ENCODE data around the gene SCYL1. TPM values are rescaled to one million over a fixed set of nuclear protein-coding genes. Genes with fewer than 3 reads are reported as not detected.

SCYL1 gene
- total and polyA plus RNA-seq, 7 donors = 57.3 to 100 (median 67.1) TPM

GRCh38 chr11:65501472-65502273, 23.2 kb upstream of the SCYL1 start:
- DNase-seq = peak; percentile 52

GRCh38 chr11:65502274-65502554, 22.7 kb upstream of the SCYL1 start:
- TF ChIP-seq POLR2AphosphoS5 (IDR thresholded peaks at IDR 0.05) (peak in 1 of 4 donors; percentile 4), CTCF (IDR thresholded peaks at IDR 0.05) (no peak), POLR2A (IDR thresholded peaks at IDR 0.05) (no peak), EP300 (IDR thresholded peaks at IDR 0.05) (no peak)
- intact Hi-C loops (cut with DNase I) = loop anchor here (10.0 kb wide), 1 partner anchor 207 kb away; no protein-coding TSS in a partner anchor
- H3K36me3 ChIP-seq = peaks cover 49 to 63% (median 53%) of the 10 kb centered on the region in 4 donors

More at GRCh38 chr11:65501472-65502273, 23.2 kb upstream of the SCYL1 start:
- Histone ChIP-seq H3K27me3 (no peaks in the 10 kb centered on the region), H3K4me3 (peak overlapping the region; percentile 73 to 92 (median 84)), H3K4me1 (peaks cover 0 to 31% (median 26%) of the 10 kb centered on the region in 4 donors), H3K27ac (peak overlapping the region; percentile 92 to 100 (median 97)), H3K9me3 (no peaks in the 10 kb centered on the region), H3K36me3 (peaks cover 49 to 63% (median 53%) of the 10 kb centered on the region in 4 donors)
- intact Hi-C loops (cut with DNase I) = loop anchor here (10.0 kb wide), 1 partner anchor 207 kb away; no protein-coding TSS in a partner anchor
- 0% methylated on average over 3 of the region's 3 CpGs for WGBS, 2 donors
- TF ChIP-seq POLR2A (IDR thresholded peaks at IDR 0.05) (peak; percentile 32 to 36), EP300 (IDR thresholded peaks at IDR 0.05) (no peak), POLR2AphosphoS5 (IDR thresholded peaks at IDR 0.05) (peak; percentile 50 to 90 (median 86)), CTCF (IDR thresholded peaks at IDR 0.05) (no peak)

GRCh38 chr11:65502555-65503367, 22.1 kb upstream of the SCYL1 start:
- Histone ChIP-seq H3K27ac (peak overlapping the region; percentile 92 to 100 (median 97)), H3K27me3 (no peaks in the 10 kb centered on the region), H3K36me3 (peaks cover 49 to 63% (median 53%) of the 10 kb centered on the region in 4 donors), H3K9me3 (no peaks in the 10 kb centered on the region), H3K4me1 (peaks cover 0 to 37% (median 29%) of the 10 kb centered on the region in 4 donors), H3K4me3 (peak overlapping the region; percentile 73 to 92 (median 84))
- peak; percentile 55 for DNase-seq
- WGBS, 2 donors = 0% methylated on average over 6 of the region's 6 CpGs
- TF ChIP-seq CTCF (IDR thresholded peaks at IDR 0.05) = no peak
- TF ChIP-seq POLR2AphosphoS5 (IDR thresholded peaks at IDR 0.05) = peak; percentile 79 to 95 (median 94)
- TF ChIP-seq POLR2A (IDR thresholded peaks at IDR 0.05) = peak; percentile 54 to 59
- no peak for TF ChIP-seq EP300 (IDR thresholded peaks at IDR 0.05)
- intact Hi-C loops (cut with DNase I) = loop anchor here (10.0 kb wide), 1 partner anchor 208 kb away; no protein-coding TSS in a partner anchor

More at GRCh38 chr11:65502274-65502554, 22.7 kb upstream of the SCYL1 start:
- Histone ChIP-seq H3K27me3 (no peaks in the 10 kb centered on the region), H3K4me3 (peak overlapping the region; percentile 73 to 92 (median 84)), H3K27ac (peak overlapping the region; percentile 92 to 100 (median 97)), H3K9me3 (no peaks in the 10 kb centered on the region), H3K4me1 (peaks cover 0 to 32% (median 27%) of the 10 kb centered on the region in 4 donors)
- DNase-seq = no peak

- no peak for DNase-seq
- Histone ChIP-seq H3K4me1 (peaks cover 0 to 38% (median 29%) of the 10 kb centered on the region in 4 donors), H3K27me3 (no peaks in the 10 kb centered on the region), H3K27ac (peak overlapping the region; percentile 92 to 100 (median 97)), H3K9me3 (no peaks in the 10 kb centered on the region), H3K36me3 (peaks cover 49 to 63% (median 53%) of the 10 kb centered on the region in 4 donors), H3K4me3 (peak overlapping the region; percentile 73 to 92 (median 84))
- TF ChIP-seq CTCF (IDR thresholded peaks at IDR 0.05) (no peak), POLR2A (IDR thresholded peaks at IDR 0.05) (peak in 1 of 2 donors; percentile 65), POLR2AphosphoS5 (IDR thresholded peaks at IDR 0.05) (peak in 1 of 4 donors; percentile 4), EP300 (IDR thresholded peaks at IDR 0.05) (no peak)
- intact Hi-C loops (cut with DNase I) = loop anchor here (10.0 kb wide), 1 partner anchor 209 kb away; no protein-coding TSS in a partner anchor
- 0 to 1% methylated on average over 3 of the region's 3 CpGs for WGBS, 2 donors
Measured at GRCh38 chr11:65503368-65503948, 21.4 kb upstream of the SCYL1 start.
